GM23338 (cell line): Measurements from ENCODE around the gene SPRED2. TPM values are rescaled to one million over a fixed set of nuclear protein-coding genes. Genes with fewer than 3 reads are reported as not detected.

ENCODE experiments used
- ATAC-seq: fragments of 200-7000 bp; cut with Tn5 transposase; 3 replicates; pipeline ENCODE4 v1.9.1; 2020
- DNase-seq: peaks from one replicate; pipeline ENCODE4 v3.0.0-alpha.2; 2015; ENCODE audit warnings: low spot score
- H2AFZ ChIP-seq: fragments of 200-600 bp; sonication (generic); 2 replicates; pipeline ENCODE4 v1.8.0; 2016; ENCODE audit warnings: antibody characterized with exemption, mild to moderate bottlenecking, moderate library complexity
- H3F3A ChIP-seq: fragments of 200-600 bp; sonication (generic); replicated peaks from 2 replicates; pipeline ENCODE4 v1.8.0; 2017; ENCODE audit warnings: antibody characterized with exemption, mixed run types, low read depth
- H3K27ac ChIP-seq: fragments of 200-600 bp; sonication (generic); 2 replicates; pipeline ENCODE4 v1.6.1; 2016; ENCODE audit warnings: low read depth
- H3K27me3 ChIP-seq: fragments of 200-600 bp; sonication (generic); 2 replicates; pipeline ENCODE4 v1.8.0; 2016; ENCODE audit warnings: mild to moderate bottlenecking, mixed run types, moderate library complexity; ENCODE audit not compliant: insufficient read depth
- H3K36me3 ChIP-seq: fragments of 200-600 bp; sonication (generic); 2 replicates; pipeline ENCODE4 v1.8.0; 2016; ENCODE audit warnings: mild to moderate bottlenecking; ENCODE audit not compliant: insufficient read depth
- H3K4me1 ChIP-seq: fragments of 200-600 bp; sonication (generic); 2 replicates; pipeline ENCODE4 v1.8.0; 2016; ENCODE audit warnings: mild to moderate bottlenecking, moderate library complexity; ENCODE audit not compliant: insufficient read depth
- H3K4me2 ChIP-seq: fragments of 200-600 bp; sonication (generic); 2 replicates; pipeline ENCODE4 v1.7.1; 2017; ENCODE audit warnings: mixed run types
- H3K4me3 ChIP-seq: fragments of 200-600 bp; sonication (generic); 2 replicates; pipeline ENCODE4 v1.6.1; 2016; ENCODE audit warnings: mixed run types
- H3K79me2 ChIP-seq: fragments of 200-600 bp; sonication (generic); replicated peaks from 2 replicates; pipeline ENCODE4 v1.8.0; 2017; ENCODE audit warnings: mild to moderate bottlenecking; ENCODE audit not compliant: insufficient read depth
- H3K9me2 ChIP-seq: fragments of 200-600 bp; sonication (generic); 2 replicates; pipeline ENCODE4 v1.8.0; 2017; ENCODE audit not compliant: insufficient read depth
- H4K20me1 ChIP-seq: fragments of 200-600 bp; sonication (generic); replicated peaks from 2 replicates; pipeline ENCODE4 v1.8.0; 2017; ENCODE audit warnings: mild to moderate bottlenecking; ENCODE audit not compliant: insufficient read depth
- H3K27ac Mint-ChIP-seq: 2 replicates; pipeline ENCODE4 v1.8.0; 2020; ENCODE audit warnings: inconsistent platforms, mild to moderate bottlenecking, moderate library complexity, mixed read lengths
- H3K27me3 Mint-ChIP-seq: 3 replicates; pipeline ENCODE4 v1.8.0; 2022; ENCODE audit warnings: low read depth, mild to moderate bottlenecking, moderate library complexity, mixed read lengths, inconsistent platforms; ENCODE audit not compliant: insufficient read depth, poor library complexity
- H3K36me3 Mint-ChIP-seq: 3 replicates; pipeline ENCODE4 v1.8.0; 2021; ENCODE audit warnings: low read depth, mild to moderate bottlenecking, inconsistent platforms, moderate library complexity, mixed read lengths
- H3K4me1 Mint-ChIP-seq: 3 replicates; pipeline ENCODE4 v1.8.0; 2020; ENCODE audit warnings: mild to moderate bottlenecking, inconsistent platforms, mixed read lengths
- H3K4me3 Mint-ChIP-seq: 3 replicates; pipeline ENCODE4 v1.8.0; 2021; ENCODE audit warnings: moderate library complexity, mild to moderate bottlenecking, inconsistent platforms, mixed read lengths
- H3K9me3 Mint-ChIP-seq: 3 replicates; pipeline ENCODE4 v1.8.0; 2020; ENCODE audit warnings: moderate library complexity, mild to moderate bottlenecking, inconsistent platforms, mixed read lengths
- EZH2 ChIP-seq: fragments of 200-600 bp; sonication (generic); IDR thresholded peaks from one replicate; pipeline ENCODE4 v1.8.0; 2017; ENCODE audit warnings: antibody characterized with exemption, mild to moderate bottlenecking, low read depth; ENCODE audit not compliant: unreplicated experiment
- EZH2phosphoT487 ChIP-seq: fragments of 200-600 bp; sonication (generic); IDR thresholded peaks from one replicate; pipeline ENCODE4 v1.8.1; 2018; ENCODE audit warnings: antibody characterized with exemption; ENCODE audit not compliant: unreplicated experiment
- JUNB ChIP-seq: IDR thresholded peaks from one replicate; pipeline ENCODE4 v1.6.1; 2016; ENCODE audit warnings: antibody characterized with exemption; ENCODE audit not compliant: unreplicated experiment
- NANOG ChIP-seq: IDR thresholded peaks from 2 replicates; pipeline ENCODE4 v1.6.1; 2016; ENCODE audit warnings: antibody characterized with exemption, borderline replicate concordance
- POLR2AphosphoS5 ChIP-seq: IDR thresholded peaks from 2 replicates; pipeline ENCODE4 v1.6.1; 2016; ENCODE audit warnings: antibody characterized with exemption, low read depth
- STAT1 ChIP-seq: IDR thresholded peaks from one replicate; pipeline ENCODE4 v1.6.1; 2016; ENCODE audit warnings: antibody characterized with exemption; ENCODE audit not compliant: unreplicated experiment
- ZNF114 ChIP-seq: fragments of 250-450 bp; sonication (Bioruptor Pico); IDR thresholded peaks from 2 replicates; pipeline ENCODE4 v1.5.0; 2020; ENCODE audit warnings: mild to moderate bottlenecking, moderate library complexity
- ZNF331 ChIP-seq: fragments of 250-450 bp; sonication (Bioruptor Pico); IDR thresholded peaks from 2 replicates; pipeline ENCODE4 v1.5.0; 2020; ENCODE audit warnings: low read depth, mild to moderate bottlenecking, moderate library complexity
- polyA plus RNA-seq: library from polyadenylated mRNA; unstranded; fragments of >200 nt; fragmentation: Nextera tagmentation; extraction: Ambion mirVana; gene quantifications from 2 replicates; pipeline ENCODE4 v1.2.1, GENCODE V29; 2016
- total RNA-seq: library from RNA; depleted of rRNA; stranded (reverse); fragments of >200 nt; shearing (Covaris generic); gene quantifications from 2 replicates; pipeline ENCODE4 v1.2.3, GENCODE V29; 2014
- TF ChIP-seq, protein P1 (sequence below), 2 experiments: fragments of 200-600 bp in 1 of 2; sonication (generic) in 1 of 2; conservative IDR thresholded peaks; 2 replicates each; pipeline versions ENCODE4 v1.5.1 to v1.6.1; 2016 to 2017; ENCODE audit warnings: antibody characterized with exemption in 2 of 2, low read depth in 2 of 2, mild to moderate bottlenecking in 2 of 2, moderate library complexity in 1 of 2
- TF ChIP-seq, protein P2 (sequence below): IDR thresholded peaks from one replicate; pipeline ENCODE4 v1.6.1; 2018; ENCODE audit warnings: antibody characterized with exemption; ENCODE audit not compliant: unreplicated experiment
- TF ChIP-seq, protein P3 (sequence below): IDR thresholded peaks from 2 replicates; pipeline ENCODE4 v1.6.1; 2016; ENCODE audit warnings: antibody characterized with exemption
- TF ChIP-seq, protein P4 (sequence below): fragments of 250-450 bp; sonication (Bioruptor Pico); IDR thresholded peaks from 2 replicates; pipeline ENCODE4 v1.5.0; 2020; ENCODE audit warnings: mild to moderate bottlenecking, moderate library complexity

Gene SPRED2
- total and polyA plus RNA-seq, 2 experiments from 2014 or later = 8.7 to 13.0 TPM

DNA sequence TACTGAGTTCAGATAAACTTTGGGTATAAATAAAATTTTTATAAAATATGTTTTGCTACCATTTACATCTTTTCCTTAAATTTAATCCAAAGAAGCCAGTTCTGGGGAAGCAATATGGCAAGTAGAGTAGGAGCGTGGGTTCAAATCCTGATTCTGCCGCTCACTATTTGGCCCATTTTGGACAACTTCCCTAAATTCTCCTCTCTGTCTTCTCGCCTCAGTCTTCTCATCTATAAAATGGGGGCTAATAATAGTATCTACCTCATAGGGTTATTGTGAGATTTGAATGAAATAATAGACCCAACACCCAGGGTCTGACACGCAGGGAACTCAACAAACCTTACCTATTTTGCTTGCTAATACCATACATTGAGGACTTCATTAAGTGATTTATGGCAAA lies 145.0 kb downstream of the SPRED2 start:
- Histone ChIP-seq H3K27me3 (peaks cover 21% of the 10 kb centered on the region), H2AFZ (no peak overlapping the region), H3K27ac (no peak overlapping the region), H3K9me2 (no peaks in the 10 kb centered on the region), H3K4me3 (no peak overlapping the region), H3K36me3 (no peaks in the 10 kb centered on the region), H3F3A (no peaks in the 10 kb centered on the region), H3K79me2 (no peaks in the 10 kb centered on the region), H3K4me2 (no peak overlapping the region), H4K20me1 (peaks cover 6% of the 10 kb centered on the region), H3K4me1 (0 out of 2 replicates have a peak, but pooled peaks cover under 1% of the 10 kb centered on the region)
- Mint-ChIP-seq H3K36me3 (no peaks in the 10 kb centered on the region), H3K9me3 (no peaks in the 10 kb centered on the region), H3K4me1 (peaks cover 6% of the 10 kb centered on the region; the same call in 2 of the 3 replicates), H3K27ac (no peak overlapping the region), H3K4me3 (no peak overlapping the region), H3K27me3 (peaks cover 14% of the 10 kb centered on the region)
- DNase-seq (no peak), ATAC-seq (no peak)
- TF ChIP-seq JUNB = no peak
- no peak for TF ChIP-seq ZNF114 (CRISPR knock-in tag)
- TF ChIP-seq STAT1 = no peak
- TF ChIP-seq, protein P1, sequence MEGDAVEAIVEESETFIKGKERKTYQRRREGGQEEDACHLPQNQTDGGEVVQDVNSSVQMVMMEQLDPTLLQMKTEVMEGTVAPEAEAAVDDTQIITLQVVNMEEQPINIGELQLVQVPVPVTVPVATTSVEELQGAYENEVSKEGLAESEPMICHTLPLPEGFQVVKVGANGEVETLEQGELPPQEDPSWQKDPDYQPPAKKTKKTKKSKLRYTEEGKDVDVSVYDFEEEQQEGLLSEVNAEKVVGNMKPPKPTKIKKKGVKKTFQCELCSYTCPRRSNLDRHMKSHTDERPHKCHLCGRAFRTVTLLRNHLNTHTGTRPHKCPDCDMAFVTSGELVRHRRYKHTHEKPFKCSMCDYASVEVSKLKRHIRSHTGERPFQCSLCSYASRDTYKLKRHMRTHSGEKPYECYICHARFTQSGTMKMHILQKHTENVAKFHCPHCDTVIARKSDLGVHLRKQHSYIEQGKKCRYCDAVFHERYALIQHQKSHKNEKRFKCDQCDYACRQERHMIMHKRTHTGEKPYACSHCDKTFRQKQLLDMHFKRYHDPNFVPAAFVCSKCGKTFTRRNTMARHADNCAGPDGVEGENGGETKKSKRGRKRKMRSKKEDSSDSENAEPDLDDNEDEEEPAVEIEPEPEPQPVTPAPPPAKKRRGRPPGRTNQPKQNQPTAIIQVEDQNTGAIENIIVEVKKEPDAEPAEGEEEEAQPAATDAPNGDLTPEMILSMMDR (conservative IDR thresholded peaks at IDR 0.05; ENCODE audit: low read depth in 2 of 2) = no peak
- no peak for TF ChIP-seq ZNF331 (CRISPR knock-in tag)
- TF ChIP-seq POLR2AphosphoS5 = no peak
- TF ChIP-seq EZH2phosphoT487 = no peak
- no peak for TF ChIP-seq NANOG
- TF ChIP-seq, protein P2, sequence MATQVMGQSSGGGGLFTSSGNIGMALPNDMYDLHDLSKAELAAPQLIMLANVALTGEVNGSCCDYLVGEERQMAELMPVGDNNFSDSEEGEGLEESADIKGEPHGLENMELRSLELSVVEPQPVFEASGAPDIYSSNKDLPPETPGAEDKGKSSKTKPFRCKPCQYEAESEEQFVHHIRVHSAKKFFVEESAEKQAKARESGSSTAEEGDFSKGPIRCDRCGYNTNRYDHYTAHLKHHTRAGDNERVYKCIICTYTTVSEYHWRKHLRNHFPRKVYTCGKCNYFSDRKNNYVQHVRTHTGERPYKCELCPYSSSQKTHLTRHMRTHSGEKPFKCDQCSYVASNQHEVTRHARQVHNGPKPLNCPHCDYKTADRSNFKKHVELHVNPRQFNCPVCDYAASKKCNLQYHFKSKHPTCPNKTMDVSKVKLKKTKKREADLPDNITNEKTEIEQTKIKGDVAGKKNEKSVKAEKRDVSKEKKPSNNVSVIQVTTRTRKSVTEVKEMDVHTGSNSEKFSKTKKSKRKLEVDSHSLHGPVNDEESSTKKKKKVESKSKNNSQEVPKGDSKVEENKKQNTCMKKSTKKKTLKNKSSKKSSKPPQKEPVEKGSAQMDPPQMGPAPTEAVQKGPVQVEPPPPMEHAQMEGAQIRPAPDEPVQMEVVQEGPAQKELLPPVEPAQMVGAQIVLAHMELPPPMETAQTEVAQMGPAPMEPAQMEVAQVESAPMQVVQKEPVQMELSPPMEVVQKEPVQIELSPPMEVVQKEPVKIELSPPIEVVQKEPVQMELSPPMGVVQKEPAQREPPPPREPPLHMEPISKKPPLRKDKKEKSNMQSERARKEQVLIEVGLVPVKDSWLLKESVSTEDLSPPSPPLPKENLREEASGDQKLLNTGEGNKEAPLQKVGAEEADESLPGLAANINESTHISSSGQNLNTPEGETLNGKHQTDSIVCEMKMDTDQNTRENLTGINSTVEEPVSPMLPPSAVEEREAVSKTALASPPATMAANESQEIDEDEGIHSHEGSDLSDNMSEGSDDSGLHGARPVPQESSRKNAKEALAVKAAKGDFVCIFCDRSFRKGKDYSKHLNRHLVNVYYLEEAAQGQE = no peak
- TF ChIP-seq, protein P3, sequence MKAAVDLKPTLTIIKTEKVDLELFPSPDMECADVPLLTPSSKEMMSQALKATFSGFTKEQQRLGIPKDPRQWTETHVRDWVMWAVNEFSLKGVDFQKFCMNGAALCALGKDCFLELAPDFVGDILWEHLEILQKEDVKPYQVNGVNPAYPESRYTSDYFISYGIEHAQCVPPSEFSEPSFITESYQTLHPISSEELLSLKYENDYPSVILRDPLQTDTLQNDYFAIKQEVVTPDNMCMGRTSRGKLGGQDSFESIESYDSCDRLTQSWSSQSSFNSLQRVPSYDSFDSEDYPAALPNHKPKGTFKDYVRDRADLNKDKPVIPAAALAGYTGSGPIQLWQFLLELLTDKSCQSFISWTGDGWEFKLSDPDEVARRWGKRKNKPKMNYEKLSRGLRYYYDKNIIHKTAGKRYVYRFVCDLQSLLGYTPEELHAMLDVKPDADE = no peak
- TF ChIP-seq, protein P4, sequence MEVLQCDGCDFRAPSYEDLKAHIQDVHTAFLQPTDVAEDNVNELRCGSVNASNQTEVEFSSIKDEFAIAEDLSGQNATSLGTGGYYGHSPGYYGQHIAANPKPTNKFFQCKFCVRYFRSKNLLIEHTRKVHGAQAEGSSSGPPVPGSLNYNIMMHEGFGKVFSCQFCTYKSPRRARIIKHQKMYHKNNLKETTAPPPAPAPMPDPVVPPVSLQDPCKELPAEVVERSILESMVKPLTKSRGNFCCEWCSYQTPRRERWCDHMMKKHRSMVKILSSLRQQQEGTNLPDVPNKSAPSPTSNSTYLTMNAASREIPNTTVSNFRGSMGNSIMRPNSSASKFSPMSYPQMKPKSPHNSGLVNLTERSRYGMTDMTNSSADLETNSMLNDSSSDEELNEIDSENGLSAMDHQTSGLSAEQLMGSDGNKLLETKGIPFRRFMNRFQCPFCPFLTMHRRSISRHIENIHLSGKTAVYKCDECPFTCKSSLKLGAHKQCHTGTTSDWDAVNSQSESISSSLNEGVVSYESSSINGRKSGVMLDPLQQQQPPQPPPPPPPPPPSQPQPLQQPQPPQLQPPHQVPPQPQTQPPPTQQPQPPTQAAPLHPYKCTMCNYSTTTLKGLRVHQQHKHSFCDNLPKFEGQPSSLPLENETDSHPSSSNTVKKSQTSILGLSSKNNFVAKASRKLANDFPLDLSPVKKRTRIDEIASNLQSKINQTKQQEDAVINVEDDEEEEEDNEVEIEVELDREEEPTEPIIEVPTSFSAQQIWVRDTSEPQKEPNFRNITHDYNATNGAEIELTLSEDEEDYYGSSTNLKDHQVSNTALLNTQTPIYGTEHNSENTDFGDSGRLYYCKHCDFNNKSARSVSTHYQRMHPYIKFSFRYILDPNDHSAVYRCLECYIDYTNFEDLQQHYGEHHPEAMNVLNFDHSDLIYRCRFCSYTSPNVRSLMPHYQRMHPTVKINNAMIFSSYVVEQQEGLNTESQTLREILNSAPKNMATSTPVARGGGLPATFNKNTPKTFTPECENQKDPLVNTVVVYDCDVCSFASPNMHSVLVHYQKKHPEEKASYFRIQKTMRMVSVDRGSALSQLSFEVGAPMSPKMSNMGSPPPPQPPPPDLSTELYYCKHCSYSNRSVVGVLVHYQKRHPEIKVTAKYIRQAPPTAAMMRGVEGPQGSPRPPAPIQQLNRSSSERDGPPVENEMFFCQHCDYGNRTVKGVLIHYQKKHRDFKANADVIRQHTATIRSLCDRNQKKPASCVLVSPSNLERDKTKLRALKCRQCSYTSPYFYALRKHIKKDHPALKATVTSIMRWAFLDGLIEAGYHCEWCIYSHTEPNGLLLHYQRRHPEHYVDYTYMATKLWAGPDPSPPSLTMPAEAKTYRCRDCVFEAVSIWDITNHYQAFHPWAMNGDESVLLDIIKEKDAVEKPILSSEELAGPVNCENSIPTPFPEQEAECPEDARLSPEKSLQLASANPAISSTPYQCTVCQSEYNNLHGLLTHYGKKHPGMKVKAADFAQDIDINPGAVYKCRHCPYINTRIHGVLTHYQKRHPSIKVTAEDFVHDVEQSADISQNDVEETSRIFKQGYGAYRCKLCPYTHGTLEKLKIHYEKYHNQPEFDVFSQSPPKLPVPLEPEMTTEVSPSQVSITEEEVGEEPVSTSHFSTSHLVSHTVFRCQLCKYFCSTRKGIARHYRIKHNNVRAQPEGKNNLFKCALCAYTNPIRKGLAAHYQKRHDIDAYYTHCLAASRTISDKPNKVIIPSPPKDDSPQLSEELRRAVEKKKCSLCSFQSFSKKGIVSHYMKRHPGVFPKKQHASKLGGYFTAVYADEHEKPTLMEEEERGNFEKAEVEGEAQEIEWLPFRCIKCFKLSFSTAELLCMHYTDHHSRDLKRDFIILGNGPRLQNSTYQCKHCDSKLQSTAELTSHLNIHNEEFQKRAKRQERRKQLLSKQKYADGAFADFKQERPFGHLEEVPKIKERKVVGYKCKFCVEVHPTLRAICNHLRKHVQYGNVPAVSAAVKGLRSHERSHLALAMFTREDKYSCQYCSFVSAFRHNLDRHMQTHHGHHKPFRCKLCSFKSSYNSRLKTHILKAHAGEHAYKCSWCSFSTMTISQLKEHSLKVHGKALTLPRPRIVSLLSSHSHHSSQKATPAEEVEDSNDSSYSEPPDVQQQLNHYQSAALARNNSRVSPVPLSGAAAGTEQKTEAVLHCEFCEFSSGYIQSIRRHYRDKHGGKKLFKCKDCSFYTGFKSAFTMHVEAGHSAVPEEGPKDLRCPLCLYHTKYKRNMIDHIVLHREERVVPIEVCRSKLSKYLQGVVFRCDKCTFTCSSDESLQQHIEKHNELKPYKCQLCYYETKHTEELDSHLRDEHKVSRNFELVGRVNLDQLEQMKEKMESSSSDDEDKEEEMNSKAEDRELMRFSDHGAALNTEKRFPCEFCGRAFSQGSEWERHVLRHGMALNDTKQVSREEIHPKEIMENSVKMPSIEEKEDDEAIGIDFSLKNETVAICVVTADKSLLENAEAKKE = no peak
- no peak for TF ChIP-seq EZH2
